ENCODE results near the gene LRRC46. TPM values are rescaled to one million over a fixed set of nuclear protein-coding genes. Genes with fewer than 3 reads are reported as not detected.

LRRC46 gene
- total and polyA plus RNA-seq, 2 of the 13 experiments (the other 11 are each of a cell fraction or from before 2014, with no cell fraction given) = 0.09 TPM

GRCh38 chr17:47840742-47841487, 9.4 kb downstream of the LRRC46 start, which contains the start of gene SCRN2 (continued):
- 0 out of 2 replicates have a peak, but pooled peaks have one; percentile 13 for TF ChIP-seq NFAT5 (CRISPR knock-in tag; IDR thresholded peaks at IDR 0.05)
- TF ChIP-seq CERS6 (CRISPR knock-in tag; IDR thresholded peaks at IDR 0.05) = no peak
- no peak for TF ChIP-seq TCF7 (IDR thresholded peaks at IDR 0.05; ENCODE audit: low read depth)
- peak; percentile 80 for TF ChIP-seq THAP11 (CRISPR knock-in tag; IDR thresholded peaks at IDR 0.05)
- no peak for TF ChIP-seq ZNF841 (CRISPR knock-in tag; IDR thresholded peaks at IDR 0.05; ENCODE audit: borderline replicate concordance)
- peak; percentile 61; the same call in 1 of the 2 replicates for TF ChIP-seq ETV5 (CRISPR knock-in tag; IDR thresholded peaks at IDR 0.05; ENCODE audit: borderline replicate concordance)
- peak; percentile 88 for TF ChIP-seq ZNF883 (CRISPR knock-in tag; IDR thresholded peaks at IDR 0.05; ENCODE audit: not compliant biosample characterization)
- no peak for TF ChIP-seq RFX3 (CRISPR knock-in tag; IDR thresholded peaks at IDR 0.05)
- no peak for TF ChIP-seq MAFF (IDR thresholded peaks at IDR 0.05; ENCODE audit: low read depth, low read length)
- TF ChIP-seq, protein P1, sequence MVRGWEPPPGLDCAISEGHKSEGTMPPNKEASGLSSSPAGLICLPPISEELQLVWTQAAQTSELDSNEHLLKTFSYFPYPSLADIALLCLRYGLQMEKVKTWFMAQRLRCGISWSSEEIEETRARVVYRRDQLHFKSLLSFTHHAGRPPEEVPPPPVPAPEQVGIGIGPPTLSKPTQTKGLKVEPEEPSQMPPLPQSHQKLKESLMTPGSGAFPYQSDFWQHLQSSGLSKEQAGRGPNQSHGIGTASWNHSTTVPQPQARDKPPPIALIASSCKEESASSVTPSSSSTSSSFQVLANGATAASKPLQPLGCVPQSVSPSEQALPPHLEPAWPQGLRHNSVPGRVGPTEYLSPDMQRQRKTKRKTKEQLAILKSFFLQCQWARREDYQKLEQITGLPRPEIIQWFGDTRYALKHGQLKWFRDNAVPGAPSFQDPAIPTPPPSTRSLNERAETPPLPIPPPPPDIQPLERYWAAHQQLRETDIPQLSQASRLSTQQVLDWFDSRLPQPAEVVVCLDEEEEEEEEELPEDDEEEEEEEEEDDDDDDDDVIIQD (CRISPR knock-in tag; IDR thresholded peaks at IDR 0.05; ENCODE audit: low read depth) = no peak
- no peak for TF ChIP-seq FOXM1 (CRISPR knock-in tag; IDR thresholded peaks at IDR 0.05)
- TF ChIP-seq NPAS2 (CRISPR knock-in tag; IDR thresholded peaks at IDR 0.05; ENCODE audit: borderline replicate concordance) = no peak
- TF ChIP-seq ZNF260 (CRISPR knock-in tag; IDR thresholded peaks at IDR 0.05; ENCODE audit: borderline replicate concordance, low read depth) = no peak
- TF ChIP-seq GFI1 (CRISPR knock-in tag; IDR thresholded peaks at IDR 0.05; ENCODE audit: borderline replicate concordance) = peak; percentile 59; the same call in 1 of the 2 replicates
- TF ChIP-seq NFYC (CRISPR knock-in tag; IDR thresholded peaks at IDR 0.05) = peak; percentile 74
- no peak for TF ChIP-seq ZNF326 (CRISPR knock-in tag; IDR thresholded peaks at IDR 0.05; ENCODE audit: borderline replicate concordance)
- TF ChIP-seq DR1 (CRISPR knock-in tag; IDR thresholded peaks at IDR 0.05) = peak; percentile 62; the same call in 1 of the 2 replicates
- peak; percentile 79; the same call in 1 of the 2 replicates for TF ChIP-seq HOXA5 (CRISPR knock-in tag; IDR thresholded peaks at IDR 0.05)
- TF ChIP-seq ZNF121 (CRISPR knock-in tag; IDR thresholded peaks at IDR 0.05) = no peak
- no peak for TF ChIP-seq ZNF576 (CRISPR knock-in tag; IDR thresholded peaks at IDR 0.05)
- peak; percentile 85; the same call in 1 of the 2 replicates for TF ChIP-seq ZNF605 (CRISPR knock-in tag; IDR thresholded peaks at IDR 0.05)
- no peak for TF ChIP-seq SMARCE1 (IDR thresholded peaks at IDR 0.05; ENCODE audit: borderline replicate concordance)
- TF ChIP-seq CENPX (CRISPR knock-in tag; IDR thresholded peaks at IDR 0.05) = no peak

All from HepG2 (cell line).